Fibroblast of the aortic adventitia (primary cell): ENCODE data around the gene CALM1. TPM values are rescaled to one million over a fixed set of nuclear protein-coding genes. Genes with fewer than 3 reads are reported as not detected.
A peak's percentile ranks its signal among the peaks of the same experiment; 100 is the strongest.
"Not testable (repeated sequence)": the region's sequence is repeated elsewhere in the genome, so short reads cannot be mapped to it uniquely, and the experiment has no call there.

Experiments used
- DNase-seq: peaks from one replicate; pipeline ENCODE4 v3.0.0-alpha.2; 2010; ENCODE audit warnings: low read depth
- H3K4me3 ChIP-seq: 2 replicates; pipeline ENCODE4 v1.5.1; 2011; ENCODE audit warnings: low read depth, mild to moderate bottlenecking, control low read depth, low read length, moderate library complexity
- CTCF ChIP-seq: IDR thresholded peaks from 2 replicates; pipeline ENCODE4 v1.5.1; 2011; ENCODE audit warnings: mild to moderate bottlenecking, low read length, control low read depth, inconsistent platforms; ENCODE audit not compliant: insufficient read depth
- total RNA-seq: library from RNA; depleted of rRNA; stranded (reverse); fragments of >200 nt; gene quantifications from 2 replicates; pipeline ENCODE4 v1.2.3, GENCODE V29; 2012; ENCODE audit warnings: low replicate concordance

The CALM1 gene
- total RNA-seq, 1 donor: 589 TPM

- no peak for DNase-seq
- no peak overlapping the region for H3K4me3 ChIP-seq
- TF ChIP-seq CTCF: no peak
Measured at GRCh38 chr14:90388982-90389381, 7.8 kb upstream of the CALM1 start.

- no peak for DNase-seq
- H3K4me3 ChIP-seq: no peak overlapping the region
- TF ChIP-seq CTCF: no peak
Measured at GRCh38 chr14:90393966-90394365, 2.9 kb upstream of the CALM1 start.

GRCh38 chr14:90394782-90395181 is 2.0 kb upstream of the CALM1 start:
- not testable (repeated sequence) for DNase-seq, H3K4me3 ChIP-seq

- no peak for DNase-seq
- H3K4me3 ChIP-seq: peak overlapping the region; percentile 97
- TF ChIP-seq CTCF: no peak
Measured at GRCh38 chr14:90397425-90398314, 841 bp downstream of the CALM1 start.

- H3K4me3 ChIP-seq: peak overlapping the region; percentile 97
- no peak for TF ChIP-seq CTCF
- no peak for DNase-seq
Measured at GRCh38 chr14:90398315-90398839, 1.5 kb downstream of the CALM1 start.

- DNase-seq: no peak
- peak overlapping the region; percentile 97 for H3K4me3 ChIP-seq
- TF ChIP-seq CTCF: no peak
Measured at GRCh38 chr14:90398841-90399540, 2.2 kb downstream of the CALM1 start.
